Activated T-cell treated with anti-CD3 and anti-CD28 coated beads, Interleukin-2, amount 50 U/mL, for 4 hours (primary cell): ENCODE measurements around the gene TENT5A. TPM values are rescaled to one million over a fixed set of nuclear protein-coding genes. Genes with fewer than 3 reads are reported as not detected.
A peak's percentile ranks its signal among the peaks of the same experiment; 100 is the strongest.

ENCODE experiments used
- ATAC-seq, 2 donors: fragments of 200-7000 bp; cut with Tn5 transposase; one replicate each; pipeline ENCODE4 v1.10.0; 2021
- DNase-seq: peaks from one replicate; pipeline ENCODE4 v3.0.0-alpha.2; 2020
- H3K27me3 Mint-ChIP-seq: one replicate; pipeline ENCODE4 v1.8.0; 2021; ENCODE audit warnings: low read depth, mixed read lengths
- H3K36me3 Mint-ChIP-seq: one replicate; pipeline ENCODE4 v1.8.0; 2022; ENCODE audit warnings: mixed read lengths; ENCODE audit not compliant: insufficient read depth
- H3K4me1 Mint-ChIP-seq: one replicate; pipeline ENCODE4 v1.8.0; 2021; ENCODE audit warnings: low read depth, mixed read lengths
- H3K4me3 Mint-ChIP-seq: one replicate; pipeline ENCODE4 v1.8.0; 2021; ENCODE audit warnings: mild to moderate bottlenecking, moderate library complexity, mixed read lengths
- H3K9me3 Mint-ChIP-seq: one replicate; pipeline ENCODE4 v1.8.0; 2021; ENCODE audit warnings: mixed read lengths
- total RNA-seq, 3 donors: library from RNA; stranded (reverse); gene quantifications; one replicate each; pipeline ENCODE4 v1.2.1, GENCODE V29; 2021

The TENT5A gene
- total RNA-seq, 3 donors from 2014 or later: 1.3 to 1.5 (median 1.3) TPM

DNA sequence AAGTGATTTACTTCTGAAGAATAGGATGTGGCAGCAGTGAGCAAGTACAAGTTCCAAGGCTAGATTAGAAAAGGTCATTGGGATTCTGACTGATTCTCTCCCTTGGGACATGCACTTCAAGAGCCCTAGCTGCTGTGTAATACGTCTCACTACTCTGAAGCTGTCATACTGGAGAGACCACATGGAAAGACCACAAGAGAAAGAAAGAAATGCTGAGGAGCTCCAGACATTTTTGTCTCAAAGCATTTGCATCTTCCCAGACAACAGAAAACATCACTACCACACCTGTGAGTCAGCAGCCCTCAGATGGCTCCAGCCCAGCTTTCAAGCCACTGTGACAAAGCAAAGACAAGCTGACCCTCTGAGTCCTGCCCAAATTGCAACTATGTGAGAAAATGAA is 20.7 kb downstream of the TENT5A start:
- no peak overlapping the region for H3K4me3 Mint-ChIP-seq
- peaks cover 8% of the 10 kb centered on the region for H3K4me1 Mint-ChIP-seq
- ATAC-seq (peak in 1 of 2 donors; percentile 23), DNase-seq (no peak)
- H3K27me3 Mint-ChIP-seq: no peaks in the 10 kb centered on the region
- no peaks in the 10 kb centered on the region for H3K36me3 Mint-ChIP-seq
- no peaks in the 10 kb centered on the region for H3K9me3 Mint-ChIP-seq

DNA sequence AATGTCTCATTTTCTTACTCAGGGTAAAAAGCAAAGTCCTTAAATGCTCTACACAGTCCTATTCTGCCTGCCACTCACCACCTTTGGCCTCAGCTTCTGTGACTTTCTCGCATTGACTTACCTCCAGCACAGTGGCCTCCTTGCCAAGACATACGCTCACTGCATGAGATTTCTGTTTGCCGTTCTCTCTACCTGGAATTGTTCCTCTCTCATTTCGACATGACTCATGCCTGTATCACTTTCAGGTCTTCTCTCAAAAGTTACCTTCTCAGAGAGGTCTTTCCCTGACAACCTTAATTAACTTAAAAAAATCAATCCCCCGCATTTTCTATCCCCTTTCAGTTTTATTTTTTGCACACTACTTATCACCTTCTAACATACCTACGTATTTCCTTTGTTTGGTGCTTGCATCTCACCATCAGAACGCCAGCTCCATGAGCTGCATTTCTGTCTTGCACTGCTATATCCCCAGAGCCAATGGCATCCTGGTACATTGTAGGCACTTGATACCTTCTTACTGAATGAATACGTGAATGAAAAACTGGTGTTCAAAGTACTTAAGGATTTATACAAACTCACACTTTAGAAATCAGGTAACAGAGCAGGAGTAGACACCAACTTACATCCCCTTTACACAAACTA is 24.5 kb downstream of the TENT5A start:
- Mint-ChIP-seq H3K36me3 (no peaks in the 10 kb centered on the region), H3K4me3 (no peak overlapping the region), H3K9me3 (no peaks in the 10 kb centered on the region), H3K27me3 (no peaks in the 10 kb centered on the region), H3K4me1 (peaks cover 8% of the 10 kb centered on the region)
- ATAC-seq (peak; percentile 75 to 86), DNase-seq (no peak)

DNA sequence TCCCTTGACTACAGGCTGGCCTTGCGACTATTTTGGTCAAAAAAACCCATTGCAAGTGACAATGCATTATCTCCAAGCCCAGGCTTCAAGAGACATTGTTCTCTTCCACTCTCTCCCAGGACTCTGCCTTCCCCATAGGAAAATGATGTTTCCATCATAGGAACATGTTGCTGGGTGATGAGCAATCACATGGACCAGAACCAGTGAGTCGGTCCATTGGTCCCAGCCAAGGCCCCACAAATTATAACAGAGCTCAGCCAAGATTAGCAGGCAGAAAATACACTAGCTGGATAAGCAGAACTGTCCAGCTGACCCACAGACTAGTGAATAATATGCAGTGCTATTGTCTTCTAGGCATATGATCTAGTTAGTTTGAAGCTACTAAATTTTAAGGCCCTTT is 27.4 kb downstream of the TENT5A start:
- peaks cover 8% of the 10 kb centered on the region for H3K4me1 Mint-ChIP-seq
- no peaks in the 10 kb centered on the region for H3K9me3 Mint-ChIP-seq
- ATAC-seq (no peak), DNase-seq (no peak)
- H3K4me3 Mint-ChIP-seq: no peak overlapping the region
- H3K36me3 Mint-ChIP-seq: no peaks in the 10 kb centered on the region
- H3K27me3 Mint-ChIP-seq: no peaks in the 10 kb centered on the region

DNA sequence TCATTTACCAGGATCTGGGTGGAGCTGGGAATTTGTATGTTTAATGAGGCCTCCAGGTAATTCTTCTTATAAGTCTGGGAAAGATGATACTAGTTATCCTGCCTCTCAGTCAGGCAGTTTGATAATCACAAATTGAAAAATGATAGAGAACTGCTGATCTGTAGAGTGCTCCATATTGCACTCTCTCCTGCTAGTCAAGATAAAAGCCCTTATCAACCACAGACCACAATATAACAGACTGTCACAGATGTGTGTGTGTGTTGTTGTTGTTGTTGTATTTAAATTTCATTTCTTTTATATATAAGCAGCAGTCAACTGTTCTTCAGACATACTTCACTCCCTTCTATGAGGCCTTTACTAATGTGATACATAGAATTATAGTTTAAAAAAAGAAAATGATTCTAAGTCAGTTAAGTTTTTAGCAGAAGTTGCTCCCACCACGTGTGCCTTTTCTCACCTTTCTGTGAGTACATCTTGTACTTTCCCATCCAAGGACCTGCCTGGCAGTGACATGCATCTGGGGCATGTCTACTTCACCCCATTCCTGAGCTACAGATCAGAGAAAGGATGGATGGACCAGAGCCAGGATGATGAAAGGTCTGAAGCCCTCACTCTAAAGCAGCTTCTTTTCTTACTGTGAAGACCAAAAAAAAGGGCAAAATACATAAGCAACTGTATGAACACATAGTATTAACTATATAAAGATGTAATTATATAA is 29.8 kb downstream of the TENT5A start:
- Mint-ChIP-seq H3K4me1 (peaks cover 1% of the 10 kb centered on the region), H3K4me3 (no peak overlapping the region), H3K27me3 (no peaks in the 10 kb centered on the region), H3K9me3 (no peaks in the 10 kb centered on the region), H3K36me3 (no peaks in the 10 kb centered on the region)
- DNase-seq (no peak), ATAC-seq (no peak)

DNA sequence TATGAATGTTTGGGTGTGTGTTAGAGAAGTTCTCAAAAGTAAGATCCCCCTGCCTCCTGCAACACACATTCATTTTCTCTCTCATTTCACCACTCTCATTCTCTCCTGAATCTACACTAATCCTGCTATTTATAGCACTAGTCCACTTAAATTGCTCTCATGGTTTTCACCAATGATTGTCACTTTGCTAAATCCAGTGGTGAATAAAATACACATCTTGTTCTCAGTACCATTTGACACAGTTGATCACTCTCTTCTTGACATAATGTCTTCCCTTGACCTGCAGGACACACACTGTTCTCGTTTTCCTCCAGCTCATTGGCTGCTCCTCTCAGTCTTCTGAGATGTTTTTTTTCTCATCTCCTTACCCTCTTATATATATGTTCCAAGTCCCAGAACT is 32.1 kb downstream of the TENT5A start:
- Mint-ChIP-seq H3K9me3 (no peaks in the 10 kb centered on the region), H3K4me3 (no peak overlapping the region), H3K4me1 (no peaks in the 10 kb centered on the region), H3K36me3 (no peaks in the 10 kb centered on the region), H3K27me3 (no peaks in the 10 kb centered on the region)
- DNase-seq: no peak
- no peak for ATAC-seq

DNA sequence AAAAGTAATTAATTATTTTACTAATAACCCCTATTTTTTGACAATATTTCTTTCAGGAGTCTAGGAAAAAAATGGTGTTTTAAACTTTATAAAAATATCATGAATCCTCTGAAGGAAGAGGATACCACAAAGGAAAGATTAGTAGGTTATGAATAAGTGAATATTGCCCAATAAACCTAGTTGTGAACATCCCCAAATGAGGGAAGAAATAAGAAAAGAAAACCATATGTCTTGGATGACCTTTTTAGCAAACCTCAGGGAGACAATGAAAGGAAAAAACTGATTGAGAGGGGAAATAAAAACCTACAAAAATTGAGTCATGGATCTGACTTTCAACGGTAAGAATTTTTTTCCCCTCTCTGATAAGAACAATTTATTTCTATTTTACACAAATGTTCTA is 34.4 kb downstream of the TENT5A start:
- no peaks in the 10 kb centered on the region for H3K9me3 Mint-ChIP-seq
- ATAC-seq (no peak), DNase-seq (no peak)
- H3K36me3 Mint-ChIP-seq: no peaks in the 10 kb centered on the region
- H3K4me3 Mint-ChIP-seq: no peak overlapping the region
- H3K4me1 Mint-ChIP-seq: no peaks in the 10 kb centered on the region
- no peaks in the 10 kb centered on the region for H3K27me3 Mint-ChIP-seq

DNA sequence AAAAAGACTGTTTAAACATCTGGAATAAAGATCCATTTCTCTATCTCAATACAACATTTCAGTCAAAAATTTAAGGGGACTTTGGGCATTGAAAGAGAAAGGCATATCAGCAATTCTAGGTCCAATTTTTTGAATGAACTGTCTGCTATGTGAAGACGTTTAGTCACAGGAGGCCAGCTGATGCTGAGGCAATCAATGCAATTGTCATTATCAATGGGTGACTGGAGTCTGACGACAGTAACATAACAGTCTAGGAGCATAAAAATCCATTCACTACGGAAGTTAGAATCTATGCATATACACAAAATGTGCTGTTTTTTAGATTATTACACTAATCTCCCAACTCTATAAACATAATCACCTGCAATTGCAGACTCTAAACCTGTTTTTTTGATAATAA is 37.8 kb downstream of the TENT5A start:
- Mint-ChIP-seq H3K4me3 (no peak overlapping the region), H3K36me3 (no peaks in the 10 kb centered on the region), H3K9me3 (no peaks in the 10 kb centered on the region), H3K27me3 (no peaks in the 10 kb centered on the region), H3K4me1 (no peaks in the 10 kb centered on the region)
- ATAC-seq (no peak), DNase-seq (no peak)

DNA sequence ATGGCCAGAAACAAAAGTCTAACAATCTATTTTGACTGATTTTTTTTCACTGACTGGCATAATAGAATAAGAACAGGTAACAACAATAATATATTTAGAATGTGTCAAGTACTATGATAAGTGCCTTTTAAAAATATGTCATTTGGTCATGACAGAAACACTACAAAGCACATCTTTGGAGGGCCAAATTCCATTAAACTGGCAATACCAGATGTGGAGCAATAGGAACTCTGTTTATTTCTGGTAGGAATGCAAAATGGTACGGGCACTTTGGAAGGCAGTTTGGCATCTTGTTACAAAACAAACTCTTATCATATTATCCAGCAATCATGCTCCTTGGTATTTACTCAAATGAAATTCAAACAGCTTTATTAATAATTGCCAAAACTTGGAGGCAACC is 39.3 kb downstream of the TENT5A start:
- ATAC-seq: no peak

DNA sequence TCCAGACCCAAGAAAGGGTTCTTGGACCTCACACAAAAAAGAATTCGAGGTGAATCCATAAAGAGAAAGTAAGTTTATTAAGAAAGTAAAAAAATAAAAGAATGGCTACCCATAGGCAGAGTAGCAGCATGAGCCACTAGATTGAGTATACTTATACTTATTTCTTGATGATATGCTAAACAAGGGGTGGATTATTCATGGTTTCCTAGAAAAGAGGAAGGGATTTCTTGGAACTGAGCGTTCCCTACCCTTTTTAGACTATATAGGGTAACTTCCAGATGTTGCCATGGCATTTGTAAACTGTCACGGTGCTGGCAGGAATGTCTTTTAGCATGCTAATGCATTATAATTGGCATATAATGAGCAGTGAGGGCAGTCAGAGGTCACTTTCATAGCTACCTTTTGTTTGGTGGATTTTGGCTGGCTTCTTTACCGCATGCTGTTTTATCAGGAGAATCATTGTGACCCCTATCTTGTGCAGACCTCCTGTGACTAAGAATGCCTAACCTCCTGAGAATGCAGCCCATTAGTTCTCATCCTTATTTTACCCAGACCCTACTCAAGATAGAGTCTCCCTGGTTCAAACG is 44.3 kb downstream of the TENT5A start:
- no peak overlapping the region for H3K4me3 Mint-ChIP-seq
- no peaks in the 10 kb centered on the region for H3K27me3 Mint-ChIP-seq
- no peak for DNase-seq
- no peaks in the 10 kb centered on the region for H3K9me3 Mint-ChIP-seq
- no peaks in the 10 kb centered on the region for H3K4me1 Mint-ChIP-seq
- no peaks in the 10 kb centered on the region for H3K36me3 Mint-ChIP-seq
- no peak for ATAC-seq

More for the DNA sequence above, 39.3 kb downstream of the TENT5A start:
- Mint-ChIP-seq H3K4me3 (no peak overlapping the region), H3K9me3 (no peaks in the 10 kb centered on the region), H3K4me1 (no peaks in the 10 kb centered on the region), H3K27me3 (no peaks in the 10 kb centered on the region), H3K36me3 (no peaks in the 10 kb centered on the region)
- no peak for DNase-seq

DNA sequence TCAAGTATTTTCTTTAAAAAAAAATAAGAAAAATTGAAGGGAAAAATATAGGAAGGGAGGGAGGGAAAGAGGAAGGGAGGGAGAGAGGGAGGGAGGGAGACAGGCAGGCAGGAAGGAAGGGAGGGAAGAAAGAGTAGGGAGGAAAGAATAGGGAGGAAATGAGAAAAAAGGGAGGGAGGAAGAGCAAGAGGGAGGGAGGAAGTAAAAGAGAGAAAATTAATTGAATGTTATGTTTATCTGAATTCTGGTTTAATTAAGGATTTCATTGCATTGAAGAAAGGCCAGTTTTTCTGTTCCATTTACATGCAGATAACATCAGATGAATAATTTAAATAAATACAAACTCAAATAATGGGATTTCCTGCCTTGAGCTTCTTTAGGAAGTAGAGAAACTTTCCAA is 47.8 kb downstream of the TENT5A start:
- DNase-seq (no peak), ATAC-seq (no peak)
- H3K27me3 Mint-ChIP-seq: no peaks in the 10 kb centered on the region
- H3K4me3 Mint-ChIP-seq: no peak overlapping the region
- H3K36me3 Mint-ChIP-seq: no peaks in the 10 kb centered on the region
- no peaks in the 10 kb centered on the region for H3K9me3 Mint-ChIP-seq
- no peaks in the 10 kb centered on the region for H3K4me1 Mint-ChIP-seq

DNA sequence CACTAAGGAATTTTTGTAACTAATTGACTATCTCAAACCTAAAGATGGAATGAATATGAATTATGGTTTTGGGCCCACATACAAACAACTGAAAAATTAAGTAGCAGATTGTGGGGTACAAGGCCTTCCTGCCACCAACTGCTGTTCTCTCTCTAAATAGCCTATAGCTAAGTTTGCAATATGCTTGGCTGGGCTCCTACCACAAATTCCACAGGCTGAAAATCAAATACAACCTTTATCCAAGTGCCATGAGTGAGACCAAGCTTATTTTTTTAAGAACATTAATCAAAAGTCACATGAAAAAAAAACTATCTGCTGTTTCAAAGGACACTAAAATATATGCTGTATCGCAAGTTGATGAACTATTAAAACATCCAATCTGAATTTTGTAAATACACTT is 52.1 kb downstream of the TENT5A start:
- Mint-ChIP-seq H3K4me3 (no peak overlapping the region), H3K4me1 (no peaks in the 10 kb centered on the region), H3K27me3 (no peaks in the 10 kb centered on the region), H3K9me3 (no peaks in the 10 kb centered on the region), H3K36me3 (no peaks in the 10 kb centered on the region)
- no peak for DNase-seq
- ATAC-seq: no peak

DNA sequence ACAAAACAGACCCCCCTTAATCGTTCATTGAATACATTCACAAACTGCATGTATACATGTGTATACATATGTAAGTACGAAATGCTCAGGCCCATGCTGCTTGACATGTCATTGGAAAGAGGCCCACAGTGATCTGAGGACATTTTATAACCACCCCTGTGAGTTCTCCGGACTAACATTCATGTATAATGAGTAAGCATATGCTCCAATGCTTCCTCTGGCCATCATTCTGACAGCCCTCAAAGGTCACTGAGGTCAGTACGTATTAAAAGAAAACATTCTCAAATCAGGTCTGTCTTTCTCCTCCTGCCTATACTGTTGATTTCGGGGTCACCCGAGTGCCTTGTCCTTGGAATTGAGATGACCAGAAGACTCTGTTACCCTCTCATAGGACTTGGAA is 54.9 kb downstream of the TENT5A start:
- Mint-ChIP-seq H3K27me3 (no peaks in the 10 kb centered on the region), H3K9me3 (no peaks in the 10 kb centered on the region), H3K4me3 (no peak overlapping the region), H3K36me3 (no peaks in the 10 kb centered on the region), H3K4me1 (no peaks in the 10 kb centered on the region)
- ATAC-seq (no peak), DNase-seq (no peak)

DNA sequence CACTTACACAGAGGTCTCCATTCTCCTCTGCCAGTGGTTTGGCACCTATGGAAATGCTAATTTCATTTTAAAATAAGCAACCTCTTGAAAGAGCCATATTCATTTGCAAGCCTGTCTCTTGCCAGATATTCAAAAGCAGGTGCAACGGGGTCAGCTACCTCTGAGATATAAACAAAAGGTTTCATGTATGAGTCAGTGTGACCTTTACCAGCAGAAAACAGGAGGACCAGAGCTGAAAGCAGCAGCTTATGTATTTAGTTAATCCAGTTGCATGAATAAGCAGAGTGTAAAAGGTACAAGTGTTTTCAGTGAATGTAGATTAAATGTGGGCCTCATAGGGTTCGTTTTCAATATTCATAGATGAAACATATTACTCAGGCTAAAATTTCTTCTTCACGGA is 56.0 kb downstream of the TENT5A start:
- H3K4me3 Mint-ChIP-seq: no peak overlapping the region
- H3K36me3 Mint-ChIP-seq: no peaks in the 10 kb centered on the region
- ATAC-seq: no peak
- no peaks in the 10 kb centered on the region for H3K4me1 Mint-ChIP-seq
- DNase-seq: no peak
- no peaks in the 10 kb centered on the region for H3K9me3 Mint-ChIP-seq
- no peaks in the 10 kb centered on the region for H3K27me3 Mint-ChIP-seq
